ENCODE data around the gene MAGED1. TPM values are rescaled to one million over a fixed set of nuclear protein-coding genes. Genes with fewer than 3 reads are reported as not detected.

MAGED1 gene
- total RNA-seq, 1 donor, result 285 TPM

DNA sequence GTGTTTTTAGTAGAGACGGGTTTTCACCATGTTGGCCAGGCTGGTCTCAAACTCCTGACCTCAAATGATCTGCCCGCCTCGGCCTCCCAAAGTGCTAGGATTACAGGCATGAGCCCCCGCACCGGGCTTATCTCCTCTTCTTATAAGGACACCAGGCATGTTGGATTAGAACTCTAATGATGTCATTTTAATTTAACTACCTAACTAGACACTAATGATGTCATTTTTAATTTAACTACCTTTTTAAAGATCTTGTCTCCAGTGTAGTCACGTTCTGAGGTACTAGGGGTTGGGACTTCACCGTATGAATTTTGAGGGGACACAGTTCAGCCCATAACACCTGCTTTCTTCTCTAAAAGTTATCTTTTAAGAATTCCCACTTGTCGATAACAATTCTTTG is 37.7 kb upstream of the MAGED1 start:
- no peak for DNase-seq (ENCODE audit: low read depth)
- no peak overlapping the region for H3K4me3 ChIP-seq (ENCODE audit: low read depth, low read length)
- no peak for TF ChIP-seq CTCF (IDR thresholded peaks at IDR 0.05; ENCODE audit: insufficient read depth, low read depth, low read length)

DNA sequence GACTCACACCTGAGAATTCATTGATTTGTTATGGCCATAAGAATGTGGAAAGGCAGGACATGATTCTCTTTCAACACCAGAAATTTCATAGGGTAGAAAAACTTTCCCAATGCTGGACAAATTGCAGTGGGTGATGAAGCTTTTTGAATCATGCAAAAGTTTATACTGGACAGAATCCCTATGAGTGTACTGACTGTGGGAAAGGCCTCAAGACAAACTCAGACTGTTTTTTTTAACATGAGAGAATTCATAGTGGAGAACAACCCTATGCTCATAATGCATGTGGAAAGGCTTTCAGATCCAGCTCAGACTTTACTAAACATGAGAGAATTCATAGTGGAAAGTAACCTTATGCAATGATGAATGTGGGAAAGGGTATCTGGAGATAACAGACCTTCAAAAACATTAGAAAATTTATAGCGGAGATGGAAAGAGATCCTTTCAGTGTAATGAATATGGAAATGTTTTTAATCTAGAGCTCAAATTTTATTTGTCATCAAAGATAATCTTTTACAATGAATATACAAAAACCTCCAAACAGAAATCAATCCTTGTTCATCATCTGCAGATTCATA is 36.2 kb upstream of the MAGED1 start:
- H3K4me3 ChIP-seq (ENCODE audit: low read depth, low read length), result no peak overlapping the region
- no peak for TF ChIP-seq CTCF (IDR thresholded peaks at IDR 0.05; ENCODE audit: insufficient read depth, low read depth, low read length)
- DNase-seq (ENCODE audit: low read depth), result no peak

- DNase-seq (ENCODE audit: low read depth), result peak; percentile 43
- TF ChIP-seq CTCF (IDR thresholded peaks at IDR 0.05; ENCODE audit: insufficient read depth, low read depth, low read length), result peak; percentile 56
- no peak overlapping the region for H3K4me3 ChIP-seq (ENCODE audit: low read depth, low read length)
These were observed 32.7 kb upstream of the MAGED1 start for GRCh38 chrX:51860679-51861078.

DNA sequence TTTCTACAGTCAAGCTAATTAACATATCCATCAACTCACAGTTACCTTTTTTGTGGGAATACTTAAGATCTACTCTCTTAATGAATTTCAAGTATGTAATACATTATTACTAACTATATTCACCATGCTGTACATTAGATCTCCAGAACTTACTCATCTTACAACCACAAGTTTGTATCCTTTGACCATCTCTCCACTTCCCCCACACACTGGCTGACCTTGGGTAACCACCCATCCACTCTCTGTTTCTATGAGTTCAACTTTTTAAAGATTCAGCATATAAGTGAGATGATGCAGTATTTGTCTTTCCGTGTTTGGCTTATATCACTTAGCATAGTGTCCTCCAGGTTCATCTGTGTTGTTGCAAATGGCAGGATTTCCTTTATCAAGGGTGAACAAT is 30.5 kb upstream of the MAGED1 start:
- no peak for TF ChIP-seq CTCF (IDR thresholded peaks at IDR 0.05; ENCODE audit: insufficient read depth, low read depth, low read length)
- no peak overlapping the region for H3K4me3 ChIP-seq (ENCODE audit: low read depth, low read length)
- DNase-seq (ENCODE audit: low read depth), result no peak

- TF ChIP-seq CTCF (IDR thresholded peaks at IDR 0.05; ENCODE audit: insufficient read depth, low read depth, low read length), result no peak
- H3K4me3 ChIP-seq (ENCODE audit: low read depth, low read length), result no peak overlapping the region
- peak; percentile 3 for DNase-seq (ENCODE audit: low read depth)
These were observed 27.2 kb upstream of the MAGED1 start for GRCh38 chrX:51866210-51866609.

GRCh38 chrX:51867626-51868025 is 25.8 kb upstream of the MAGED1 start:
- no peak for DNase-seq (ENCODE audit: low read depth)
- no peak for TF ChIP-seq CTCF (IDR thresholded peaks at IDR 0.05; ENCODE audit: insufficient read depth, low read depth, low read length)
- no peak overlapping the region for H3K4me3 ChIP-seq (ENCODE audit: low read depth, low read length)

DNA sequence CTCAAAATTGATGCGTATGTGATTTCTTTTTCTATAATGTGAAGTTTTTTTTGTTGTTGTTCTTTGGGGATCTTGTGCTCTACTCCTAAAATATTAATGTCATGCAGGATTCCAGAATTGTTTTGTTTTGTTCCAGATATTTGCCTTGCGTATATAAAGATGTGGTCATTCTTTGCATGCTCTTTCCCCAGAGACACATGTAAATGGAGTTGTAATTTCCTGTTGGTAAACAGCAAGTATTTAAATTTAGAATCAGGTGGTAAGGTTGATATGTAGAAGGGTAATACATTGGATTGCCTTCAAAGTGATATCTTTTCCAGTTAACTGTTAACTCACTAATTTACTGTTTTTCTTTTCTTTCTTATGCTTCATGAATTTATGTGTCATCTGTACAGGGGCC is 23.1 kb upstream of the MAGED1 start:
- no peak overlapping the region for H3K4me3 ChIP-seq (ENCODE audit: low read depth, low read length)
- no peak for TF ChIP-seq CTCF (IDR thresholded peaks at IDR 0.05; ENCODE audit: insufficient read depth, low read depth, low read length)

More for the DNA sequence above, 23.1 kb upstream of the MAGED1 start:
- no peak for DNase-seq (ENCODE audit: low read depth)
